ENCODE results near the gene LLGL2.

DNA sequence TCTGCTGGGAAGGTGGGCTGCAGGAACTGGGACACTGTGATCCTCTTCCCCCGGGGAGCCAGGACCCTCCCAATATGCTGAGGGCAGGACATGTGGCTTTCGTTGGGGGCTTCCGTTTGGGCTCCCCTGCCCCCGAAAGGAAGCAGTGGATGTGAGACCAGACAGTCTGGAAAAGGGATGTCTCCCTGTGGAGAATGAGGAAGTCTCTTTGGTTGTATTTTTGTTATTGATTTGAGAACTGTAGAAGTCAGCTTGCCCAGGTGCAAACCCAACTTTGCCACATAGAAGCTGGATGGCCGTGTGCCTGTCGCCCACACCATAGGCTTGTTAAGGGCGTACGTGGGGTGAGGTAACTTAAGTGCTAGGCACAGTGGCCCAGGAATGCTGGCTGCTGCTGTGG lies 18.8 kb downstream of the LLGL2 start:
- TF ChIP-seq, protein P1, sequence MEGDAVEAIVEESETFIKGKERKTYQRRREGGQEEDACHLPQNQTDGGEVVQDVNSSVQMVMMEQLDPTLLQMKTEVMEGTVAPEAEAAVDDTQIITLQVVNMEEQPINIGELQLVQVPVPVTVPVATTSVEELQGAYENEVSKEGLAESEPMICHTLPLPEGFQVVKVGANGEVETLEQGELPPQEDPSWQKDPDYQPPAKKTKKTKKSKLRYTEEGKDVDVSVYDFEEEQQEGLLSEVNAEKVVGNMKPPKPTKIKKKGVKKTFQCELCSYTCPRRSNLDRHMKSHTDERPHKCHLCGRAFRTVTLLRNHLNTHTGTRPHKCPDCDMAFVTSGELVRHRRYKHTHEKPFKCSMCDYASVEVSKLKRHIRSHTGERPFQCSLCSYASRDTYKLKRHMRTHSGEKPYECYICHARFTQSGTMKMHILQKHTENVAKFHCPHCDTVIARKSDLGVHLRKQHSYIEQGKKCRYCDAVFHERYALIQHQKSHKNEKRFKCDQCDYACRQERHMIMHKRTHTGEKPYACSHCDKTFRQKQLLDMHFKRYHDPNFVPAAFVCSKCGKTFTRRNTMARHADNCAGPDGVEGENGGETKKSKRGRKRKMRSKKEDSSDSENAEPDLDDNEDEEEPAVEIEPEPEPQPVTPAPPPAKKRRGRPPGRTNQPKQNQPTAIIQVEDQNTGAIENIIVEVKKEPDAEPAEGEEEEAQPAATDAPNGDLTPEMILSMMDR (IDR thresholded peaks at IDR 0.05), result no peak
- no peak for TF ChIP-seq POLR2A (IDR thresholded peaks at IDR 0.05)
